Stimulated activated CD4-positive, alpha-beta T cell treated with anti-CD3 and anti-CD28 coated beads, TNF-alpha, amount 100 ng/mL, for 24 hours (primary cell): ENCODE results near the gene HID1.
"Not testable (repeated sequence)": the region's sequence is repeated elsewhere in the genome, so short reads cannot be mapped to it uniquely, and the experiment has no call there.

Experiments
- DNase-seq, 3 experiments: peaks; one replicate each; pipeline ENCODE4 v3.0.0-alpha.2; 2020; ENCODE audit warnings: low read depth in 3 of 3

HID1 gene

DNA sequence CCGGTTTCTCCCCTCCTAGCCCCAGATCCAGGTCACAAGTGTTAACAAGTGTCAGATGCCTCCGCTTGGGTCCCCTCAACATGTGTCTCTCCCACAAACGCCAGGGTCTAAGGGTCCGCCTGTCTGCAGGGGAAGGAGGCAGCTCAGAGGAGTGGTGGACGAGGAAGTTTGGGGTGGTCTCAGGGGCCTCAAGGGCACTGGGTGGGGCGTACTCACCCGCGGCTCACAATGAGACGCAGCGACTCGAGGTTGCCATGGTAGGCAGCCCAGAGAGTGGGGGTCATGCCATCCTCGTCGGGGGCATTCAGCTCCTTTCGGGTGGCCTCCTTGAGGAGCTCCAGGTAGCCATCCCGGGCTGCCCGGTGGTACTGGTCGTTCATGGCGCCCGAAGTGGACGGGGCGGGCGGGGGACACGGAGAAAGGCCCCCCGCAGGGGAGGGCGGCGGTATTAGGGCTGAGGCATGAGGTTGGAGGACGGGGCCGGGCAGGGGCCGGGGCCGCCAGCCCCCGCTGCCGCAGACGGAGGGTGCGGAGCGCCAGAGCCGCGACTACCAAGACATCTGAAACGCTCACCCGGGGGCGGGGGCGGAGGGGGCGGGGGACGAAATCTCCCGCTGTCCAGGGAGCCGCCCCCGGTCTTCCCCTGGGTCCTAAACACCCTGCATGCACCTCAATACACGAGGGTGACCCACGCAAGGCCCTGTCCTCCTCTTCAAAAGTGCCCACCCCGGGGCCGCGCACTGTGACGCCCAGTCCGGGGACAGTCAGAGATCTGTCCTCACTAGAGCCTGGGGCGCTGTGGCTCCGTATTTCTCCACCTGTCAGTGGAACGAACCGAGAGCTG is 49.6 kb downstream of the HID1 start, which contains the start of gene USH1G:
Gene USH1G (minus strand): TSS at position 562 of the 844 bp plus-strand sequence. CDS start 182 bp downstream, at position 380.
- DNase-seq, result no peak

DNA sequence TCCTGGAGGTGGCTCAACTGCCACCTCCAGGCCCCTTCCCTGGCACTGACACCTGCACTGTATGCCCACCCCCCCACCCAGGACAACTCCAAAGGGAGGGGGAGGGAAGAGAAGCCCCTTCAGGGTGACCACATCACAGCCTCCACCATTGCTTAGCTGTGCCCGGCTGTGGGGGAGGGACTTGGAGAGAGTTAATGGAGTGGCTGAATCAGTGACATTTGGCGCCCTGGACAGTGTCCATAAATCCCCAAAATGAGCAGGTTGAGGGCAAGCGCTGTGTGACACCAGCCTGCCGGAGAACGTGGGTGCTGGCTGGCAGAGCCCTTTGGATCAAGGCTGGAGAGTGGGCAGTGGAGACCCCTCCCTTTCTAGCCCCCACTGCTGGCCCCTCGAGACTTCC is 50.4 kb downstream of the HID1 start:
- no peak for DNase-seq

DNA sequence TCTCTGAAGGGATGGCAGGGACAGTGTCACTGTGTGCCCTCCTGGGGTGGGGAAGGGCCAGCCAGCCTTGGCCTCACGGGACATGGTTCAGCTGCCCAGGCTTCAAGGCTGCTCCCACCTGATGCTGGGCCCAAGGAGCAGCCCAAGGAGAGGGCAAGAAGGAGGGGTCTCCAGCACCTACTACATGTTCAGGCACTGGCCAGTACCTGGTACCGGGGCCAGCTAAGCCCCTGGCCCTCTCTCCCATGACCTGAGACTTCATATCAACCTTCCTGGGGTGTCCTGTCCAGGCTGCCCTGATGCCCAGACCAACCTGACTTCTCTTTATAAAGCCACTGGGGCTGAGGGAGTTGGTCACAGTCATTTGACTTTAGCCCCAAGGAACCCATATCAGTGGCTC is 50.8 kb downstream of the HID1 start:
- DNase-seq, result no peak

DNA sequence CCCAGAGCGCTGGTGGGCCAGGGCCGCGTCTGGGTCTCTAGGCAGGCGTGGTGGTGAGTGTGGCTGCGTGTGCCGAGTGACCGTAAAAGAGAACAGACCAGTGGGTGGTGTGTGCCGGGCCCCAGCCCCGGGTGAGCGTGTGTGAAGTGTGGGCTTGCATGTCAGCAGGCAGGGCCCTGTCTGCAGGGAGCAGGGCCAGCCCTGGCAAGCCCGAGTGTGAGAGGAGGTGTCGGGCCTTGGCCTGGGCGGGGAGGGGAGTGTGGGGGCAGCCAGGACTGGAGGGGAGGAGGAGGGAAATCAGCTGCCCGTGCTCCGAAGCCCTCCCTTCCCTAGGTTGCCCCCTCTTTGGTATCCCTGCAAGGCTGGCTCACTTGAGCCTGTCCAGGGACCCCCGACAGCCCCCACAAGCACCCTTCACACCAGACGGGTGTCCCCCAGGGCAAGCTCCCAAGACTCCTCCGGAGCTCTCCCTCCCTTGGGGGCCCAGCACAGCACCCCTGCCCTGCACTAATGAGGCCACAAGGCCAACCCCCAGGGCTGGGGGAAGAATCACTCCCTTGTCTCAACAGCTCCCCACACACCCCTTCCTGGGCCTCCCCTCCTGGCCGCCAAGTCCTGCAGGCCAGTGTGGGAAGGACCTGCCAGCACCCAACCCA is 51.4 kb downstream of the HID1 start:
- DNase-seq, result no peak

DNA sequence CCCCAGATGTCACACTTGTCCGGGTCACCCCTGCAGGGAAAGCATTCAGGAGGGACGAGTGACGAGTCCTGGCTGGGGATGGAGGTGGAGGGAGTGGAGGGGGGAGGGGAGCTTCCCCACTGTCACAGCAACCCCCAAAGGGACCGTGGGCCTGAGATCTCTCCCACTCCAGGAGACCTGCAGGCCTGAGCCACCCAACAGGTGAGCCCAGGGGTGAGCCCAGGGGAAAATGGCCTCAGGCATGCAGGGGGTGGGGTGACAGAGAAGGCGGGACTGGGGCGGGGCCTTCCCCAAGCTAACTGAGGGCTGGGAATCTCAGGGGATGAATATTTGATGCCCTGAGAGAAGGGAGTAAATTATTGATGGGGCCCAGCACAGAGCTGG is 51.9 kb downstream of the HID1 start:
- no peak for DNase-seq

DNA sequence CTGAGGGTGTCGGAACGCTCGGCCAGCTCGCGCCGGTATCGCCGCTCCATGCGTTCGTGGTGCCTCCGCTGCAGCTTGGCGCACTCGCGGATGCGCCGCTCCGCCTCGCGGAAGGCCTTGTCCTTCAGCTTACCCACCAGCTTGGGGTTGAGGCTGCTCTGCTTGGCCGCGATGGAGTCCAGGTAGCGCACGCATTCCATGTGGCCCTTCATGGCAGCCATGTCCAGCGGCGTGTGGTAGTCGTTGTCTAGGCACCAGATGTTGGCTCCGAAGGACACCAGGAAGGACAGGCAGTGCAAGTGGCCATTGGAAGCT is 52.3 kb downstream of the HID1 start:
- no peak for DNase-seq

DNA sequence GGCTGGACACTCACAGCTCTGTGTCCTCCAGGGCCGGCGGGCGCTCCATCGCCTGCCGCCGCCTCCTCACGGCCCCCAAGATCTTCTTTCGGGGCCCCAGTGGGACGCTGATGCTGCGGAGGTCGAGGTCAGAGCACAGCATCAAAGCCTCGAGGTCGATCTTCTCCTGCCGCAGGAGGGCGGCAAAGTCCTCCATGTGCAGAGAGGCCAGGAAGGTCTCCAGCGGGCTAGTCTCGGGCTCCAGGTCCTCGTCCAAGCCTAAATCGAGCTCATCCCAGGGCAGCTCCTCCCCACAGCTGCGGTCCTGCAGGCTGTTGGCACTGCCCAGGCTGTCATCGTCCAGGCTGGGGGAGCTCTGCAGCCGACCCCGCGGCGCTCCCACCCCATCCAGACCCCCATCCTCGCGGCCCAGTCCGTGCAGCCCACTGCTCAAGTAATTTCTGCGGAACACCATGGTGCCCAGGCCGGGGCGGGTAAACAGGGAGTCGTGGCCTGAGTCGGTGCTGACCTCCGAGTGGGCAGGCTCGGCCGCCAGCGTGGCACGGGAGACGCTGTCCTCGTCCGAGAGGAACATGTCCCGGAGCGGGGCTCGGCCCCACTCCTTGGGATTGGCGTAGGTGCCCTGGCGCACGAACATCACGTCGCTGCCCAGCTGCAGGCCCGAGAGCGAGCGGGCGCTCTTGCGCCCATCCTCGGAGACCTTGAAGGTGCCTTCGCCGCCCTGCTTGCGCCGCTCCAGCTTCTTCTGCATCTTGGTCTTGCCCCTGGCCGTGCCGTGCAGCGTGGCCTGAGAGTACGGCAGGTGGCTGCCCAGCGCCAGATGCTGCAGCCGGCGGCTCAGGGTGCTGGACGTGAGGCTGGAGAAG is 52.9 kb downstream of the HID1 start:
- DNase-seq, result no peak

DNA sequence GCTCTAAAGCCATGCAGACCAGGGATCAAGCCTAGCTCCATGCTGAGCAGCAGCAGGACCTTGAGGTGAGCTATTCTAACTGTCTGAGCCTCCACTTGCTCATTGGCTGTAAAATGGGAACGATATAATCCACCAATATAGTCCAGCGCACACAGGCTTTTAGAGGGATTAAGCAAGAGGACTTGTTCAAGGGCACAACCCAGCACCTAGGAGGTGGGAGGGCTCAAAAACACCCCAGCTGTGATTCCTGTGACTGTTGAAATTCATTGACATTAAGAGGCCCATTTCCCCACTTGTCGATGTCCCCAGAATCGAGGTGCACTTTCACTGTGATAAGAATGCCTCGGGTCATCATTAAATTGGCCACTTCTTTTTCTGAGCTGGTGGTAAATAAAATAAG is 53.7 kb downstream of the HID1 start:
- DNase-seq, result no peak

DNA sequence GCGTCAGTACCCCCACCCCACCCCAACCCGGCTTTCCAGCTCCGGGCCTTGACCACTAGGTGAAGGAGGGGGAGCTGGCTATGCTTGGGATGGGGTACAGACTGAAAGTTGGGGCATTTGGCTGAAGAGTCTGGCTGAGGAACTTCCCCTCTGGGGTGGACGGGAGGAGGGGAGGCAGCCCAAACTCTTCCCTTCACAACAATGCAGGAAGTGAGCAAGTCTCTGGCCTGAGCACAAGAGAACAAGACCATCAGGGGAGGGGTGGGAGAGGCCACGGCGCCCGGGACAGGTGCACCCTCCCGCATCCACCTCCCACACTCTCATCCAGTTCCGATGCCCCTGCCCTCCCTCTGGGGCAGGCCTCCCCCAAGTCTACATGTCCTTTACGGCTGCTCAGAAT is 55.1 kb downstream of the HID1 start:
- DNase-seq, result no peak

DNA sequence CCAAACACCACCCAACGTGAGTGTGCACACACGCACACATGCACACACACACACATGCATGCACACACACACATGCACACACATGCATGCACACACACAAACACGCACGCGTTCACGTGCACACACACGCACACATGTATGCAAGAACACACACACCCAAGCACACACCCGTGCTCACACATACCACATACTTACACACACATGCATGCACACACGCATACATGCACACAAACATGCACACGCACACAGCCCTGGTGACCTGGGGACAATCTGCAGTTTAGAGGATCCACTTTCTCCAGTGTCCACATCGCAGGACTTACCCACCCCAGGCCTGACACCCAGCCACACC is 55.7 kb downstream of the HID1 start:
- DNase-seq, result no peak

DNA sequence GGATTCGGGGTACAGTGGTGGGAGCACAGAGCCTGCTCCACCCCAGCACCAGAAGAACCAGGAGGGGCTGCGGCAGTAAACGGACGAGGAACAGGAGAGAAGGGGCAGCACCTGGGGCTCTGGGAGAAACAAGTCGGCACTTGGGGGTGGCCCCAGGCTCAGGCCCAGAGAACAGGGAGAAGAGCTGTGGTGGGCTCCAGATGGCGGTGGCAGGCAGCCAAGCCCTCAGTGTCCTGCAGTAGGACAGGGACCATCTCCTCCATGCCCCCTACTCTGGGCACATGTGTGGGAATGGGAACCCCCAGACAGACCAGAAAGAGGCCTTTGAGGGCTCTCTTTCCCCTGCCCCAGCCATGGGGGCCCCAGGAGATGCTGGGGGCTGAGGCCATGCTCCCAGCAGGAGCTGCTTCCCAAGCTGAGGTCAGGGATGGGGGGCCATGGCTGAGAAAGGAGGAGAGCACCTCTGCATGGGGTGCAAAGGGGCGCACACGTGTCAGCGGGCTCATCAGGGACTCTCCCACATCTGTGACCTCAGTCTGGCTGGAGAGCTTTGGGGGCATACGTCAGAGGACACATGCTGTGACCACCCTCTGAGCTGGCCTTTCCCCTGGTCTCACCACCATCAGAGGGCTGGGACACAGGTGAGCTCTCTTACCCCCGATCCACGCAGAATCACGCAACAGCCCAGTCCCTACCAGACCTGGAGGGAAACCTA is 56.3 kb downstream of the HID1 start:
- DNase-seq, result no peak

DNA sequence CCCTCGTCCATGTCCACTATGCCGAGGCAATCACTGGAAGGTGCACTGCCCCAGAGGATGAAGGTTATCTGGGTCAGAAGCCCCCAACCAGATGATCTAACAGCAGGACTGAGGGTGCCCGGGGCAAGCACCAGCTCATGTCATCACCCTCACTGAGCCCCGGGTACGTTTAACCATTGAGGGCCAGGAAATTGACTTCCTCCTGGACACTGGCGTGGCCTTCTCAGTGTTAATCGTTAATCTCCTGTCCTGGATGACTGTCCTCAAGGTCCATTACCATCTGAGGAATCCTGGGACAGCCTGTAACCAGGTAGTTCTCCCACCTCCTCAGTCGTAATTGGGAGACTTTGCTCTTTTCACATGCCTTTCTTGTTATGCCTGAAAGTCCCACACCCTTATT is 61.1 kb downstream of the HID1 start:
- not testable (repeated sequence) for DNase-seq

DNA sequence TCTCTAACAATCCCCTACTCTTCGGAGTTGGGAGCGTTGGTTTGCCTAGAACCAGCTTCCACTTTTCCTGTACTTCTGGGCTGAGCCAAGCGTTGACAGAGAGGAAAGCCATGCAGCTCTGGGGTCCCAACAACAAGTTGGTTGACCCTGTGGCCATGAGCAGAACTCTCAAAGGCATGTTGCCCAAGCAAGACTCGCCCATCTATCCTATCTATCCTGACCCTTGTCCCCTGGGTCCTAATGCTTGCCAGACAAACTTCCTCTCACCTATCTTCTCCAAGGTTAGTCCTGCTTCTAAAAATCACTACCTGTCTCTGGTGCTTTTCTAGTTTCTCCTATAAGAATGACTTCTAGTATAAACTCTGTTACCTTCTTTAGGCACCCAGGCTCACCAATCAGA is 63.5 kb downstream of the HID1 start:
- not testable (repeated sequence) for DNase-seq

DNA sequence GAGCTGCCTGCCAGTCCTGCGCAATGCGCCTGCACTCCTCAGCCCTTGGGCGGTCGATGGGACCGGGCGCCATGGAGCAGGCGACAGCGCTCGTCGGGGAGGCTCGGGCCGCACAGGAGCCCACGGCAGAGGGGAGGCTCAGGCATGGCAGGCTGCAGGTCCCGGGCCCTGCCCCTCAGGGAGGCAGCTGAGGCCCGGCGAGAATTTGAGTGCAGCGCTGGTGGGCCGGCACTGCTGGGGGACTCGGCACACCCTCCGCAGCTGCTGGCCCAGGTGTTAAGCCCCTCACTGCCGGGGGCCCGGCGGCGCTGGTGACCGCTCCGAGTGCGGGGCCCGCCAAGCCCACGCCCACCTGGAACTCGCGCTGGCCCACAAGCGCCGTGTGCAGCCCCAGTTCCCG is 65.5 kb downstream of the HID1 start:
- DNase-seq, result no peak

DNA sequence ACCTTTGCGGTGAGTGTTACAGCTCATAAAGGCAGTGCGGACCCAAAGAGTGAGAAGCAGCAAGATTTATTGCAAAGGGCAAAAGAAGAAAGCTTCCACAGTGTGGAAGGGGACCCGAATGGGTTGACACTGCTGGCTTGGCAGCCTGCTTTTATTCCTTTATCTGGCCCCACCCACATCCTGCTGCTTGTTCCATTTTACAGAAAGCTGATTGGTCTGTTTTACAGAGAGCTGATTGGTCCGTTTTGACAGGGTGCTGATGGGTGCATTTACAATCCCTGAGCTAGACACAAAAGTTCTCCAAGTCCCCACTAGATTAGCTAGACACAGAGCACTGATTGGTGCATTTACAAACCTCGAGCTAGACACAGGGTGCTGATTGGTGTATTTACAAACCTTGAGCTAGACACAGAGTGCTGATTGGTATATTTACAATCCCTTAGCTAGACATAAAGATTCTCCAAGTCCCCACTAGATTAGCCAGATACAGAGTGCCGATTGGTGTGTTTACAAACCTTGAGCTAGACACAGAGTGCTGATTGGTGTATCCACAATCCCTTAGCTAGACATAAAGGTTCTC is 66.3 kb downstream of the HID1 start:
- not testable (repeated sequence) for DNase-seq

DNA sequence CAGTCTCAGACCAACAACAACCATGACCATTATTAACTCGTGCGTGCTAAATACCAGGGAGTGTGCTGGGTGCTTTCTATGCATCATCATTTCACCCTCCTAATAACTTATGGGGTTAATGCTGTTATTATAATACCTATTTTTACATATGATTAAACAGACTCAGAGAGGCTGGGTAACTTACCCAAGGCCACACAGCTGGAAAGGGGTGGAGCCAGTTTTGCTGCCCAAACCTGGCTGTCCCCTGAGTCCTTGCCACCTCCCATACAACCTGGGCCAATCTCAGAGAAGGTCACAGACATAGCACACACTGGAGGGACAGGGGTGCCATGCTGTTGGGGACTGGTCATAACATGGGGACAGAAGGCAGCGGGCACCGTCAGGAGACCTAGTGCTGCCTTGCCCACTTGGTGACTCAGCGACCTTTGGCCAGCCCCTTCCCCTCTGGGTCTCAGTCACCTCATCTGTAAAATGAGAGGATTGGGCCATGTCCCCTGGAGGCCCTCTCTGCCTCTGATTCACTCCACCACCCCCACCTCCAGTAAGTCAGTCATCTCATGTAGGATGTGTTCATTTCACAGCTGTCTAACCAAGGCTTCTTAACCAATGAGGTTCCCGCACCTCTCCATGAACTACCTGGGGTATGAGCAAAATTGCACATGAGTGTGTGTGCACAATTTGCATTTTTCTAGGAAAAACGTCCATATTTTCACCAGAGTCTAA is 67.7 kb downstream of the HID1 start:
- no peak for DNase-seq

DNA sequence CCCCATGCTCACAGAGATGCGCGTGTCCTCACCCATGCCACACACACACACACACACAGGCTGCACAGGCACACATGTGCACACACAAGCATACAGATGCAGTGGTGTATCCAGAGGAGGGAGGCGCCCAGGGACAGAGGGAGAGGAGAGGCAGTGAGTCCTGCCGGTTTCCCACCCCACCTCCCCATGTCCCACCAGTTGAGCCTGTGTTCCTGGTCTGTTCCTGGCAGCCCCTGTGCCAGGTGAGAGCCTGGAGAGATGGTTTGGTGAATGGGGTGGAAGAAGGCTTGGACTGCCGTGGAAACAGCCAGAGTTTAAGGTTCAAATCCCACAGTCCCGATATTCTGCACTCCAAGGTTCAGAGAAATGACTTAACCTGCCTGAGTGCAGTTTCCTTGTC is 68.9 kb downstream of the HID1 start:
- DNase-seq, result no peak

DNA sequence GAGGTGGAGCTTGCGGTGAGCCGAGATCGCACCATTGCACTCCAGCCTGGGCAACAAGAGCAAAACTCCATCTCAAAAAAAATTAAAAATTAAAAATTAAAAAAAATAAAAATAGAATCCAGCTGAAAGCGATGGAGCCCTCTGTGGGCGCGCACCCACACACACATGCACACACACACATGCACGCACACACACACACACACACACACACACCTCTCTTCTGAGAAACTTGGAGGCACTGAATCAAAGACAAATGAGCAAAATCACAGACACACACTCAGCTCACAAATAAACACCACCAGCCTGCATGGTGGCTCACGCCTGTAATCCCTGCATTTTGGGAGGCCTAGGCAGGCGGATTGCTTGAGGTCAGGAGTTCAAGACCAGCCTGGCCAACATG is 69.5 kb downstream of the HID1 start:
- DNase-seq, result no peak

DNA sequence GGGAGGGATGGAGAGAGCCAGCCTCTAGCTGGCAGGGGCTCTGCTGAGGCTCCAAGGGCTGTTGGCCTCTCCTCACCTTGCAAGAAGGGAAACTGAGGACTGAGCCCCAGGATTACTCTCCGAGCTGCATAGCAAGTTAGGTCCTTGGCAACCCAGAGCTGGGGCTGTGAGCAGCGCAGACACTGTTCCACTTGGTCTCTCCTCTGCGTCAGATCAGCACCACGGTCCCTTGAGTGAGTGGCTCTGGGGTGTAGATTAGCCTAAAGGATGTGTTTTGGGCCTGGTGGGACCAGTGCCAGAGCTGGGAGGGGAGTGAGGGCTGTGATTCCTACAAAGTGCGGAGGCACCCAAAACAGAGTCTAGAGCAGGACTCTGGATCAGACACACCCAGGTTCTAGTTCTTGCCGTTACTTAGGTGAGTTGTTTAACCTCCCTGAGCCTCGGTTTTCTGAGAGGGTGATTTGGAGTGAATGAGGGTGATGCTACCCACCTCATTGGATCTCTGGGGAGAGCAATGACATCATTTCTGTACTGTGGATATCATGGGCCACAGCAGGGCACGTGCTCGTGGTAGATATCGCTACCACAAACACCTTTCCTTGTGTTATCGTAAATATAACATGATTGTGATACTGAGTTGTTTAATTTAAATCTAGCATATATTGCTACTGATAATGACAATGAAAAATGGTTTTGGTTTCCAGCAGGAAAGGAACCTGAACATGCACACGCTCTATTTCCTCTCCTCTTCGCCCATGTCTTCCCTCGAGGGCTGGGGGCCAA is 71.0 kb downstream of the HID1 start:
- no peak for DNase-seq
